RCC 7860 (cell line): ENCODE measurements around the gene HOXB7.
A peak's percentile ranks its signal among the peaks of the same experiment; 100 is the strongest.

Experiments used
- DNase-seq: peaks from one replicate; pipeline ENCODE4 v3.0.0-alpha.2; 2015; ENCODE audit warnings: low spot score
- FAIRE-seq: peaks from 2 replicates; lab custom pipeline; 2012; peaks lifted over from hg19 to GRCh38; lab: Jason Lieb, UNC

HOXB7 gene

GRCh38 chr17:48610282-48611211, at the start of gene HOXB7:
Gene HOXB7 (minus strand): TSS chr17:48611017. CDS start chr17:48610918, 99 bp downstream.
- DNase-seq, result no peak

GRCh38 chr17:48655913-48656312, 45.1 kb upstream of the HOXB7 start:
- FAIRE-seq (no peak), DNase-seq (no peak)

More at GRCh38 chr17:48610282-48611211, at the start of gene HOXB7:
- FAIRE-seq, result peak; percentile 63

DNA sequence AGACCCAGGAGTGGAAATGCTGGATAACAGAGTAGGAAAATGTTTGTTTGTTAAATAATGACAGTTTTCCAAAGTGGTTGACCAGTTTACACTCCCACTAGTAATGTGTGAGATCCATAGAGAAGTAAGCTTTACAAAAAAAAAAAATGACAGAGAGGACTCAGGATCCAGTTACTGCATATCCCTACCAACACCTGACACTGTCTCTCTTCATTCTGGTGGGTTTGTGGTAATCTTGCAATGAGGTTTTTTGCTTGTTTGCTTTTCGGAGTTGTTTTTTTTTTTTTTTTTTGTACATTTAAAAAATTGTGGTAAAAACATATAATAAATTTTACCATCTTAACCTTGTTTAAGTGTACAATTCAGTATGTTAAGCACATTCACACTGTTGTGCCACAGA, 38.9 kb upstream of the HOXB7 start:
- FAIRE-seq, result no peak

GRCh38 chr17:48647963-48648245, 37.1 kb upstream of the HOXB7 start:
- no peak for FAIRE-seq

More for the DNA sequence above, 38.9 kb upstream of the HOXB7 start:
- no peak for DNase-seq

GRCh38 chr17:48647103-48647962, 36.5 kb upstream of the HOXB7 start:
- FAIRE-seq (no peak), DNase-seq (no peak)

More at GRCh38 chr17:48647963-48648245, 37.1 kb upstream of the HOXB7 start:
- DNase-seq, result no peak

DNA sequence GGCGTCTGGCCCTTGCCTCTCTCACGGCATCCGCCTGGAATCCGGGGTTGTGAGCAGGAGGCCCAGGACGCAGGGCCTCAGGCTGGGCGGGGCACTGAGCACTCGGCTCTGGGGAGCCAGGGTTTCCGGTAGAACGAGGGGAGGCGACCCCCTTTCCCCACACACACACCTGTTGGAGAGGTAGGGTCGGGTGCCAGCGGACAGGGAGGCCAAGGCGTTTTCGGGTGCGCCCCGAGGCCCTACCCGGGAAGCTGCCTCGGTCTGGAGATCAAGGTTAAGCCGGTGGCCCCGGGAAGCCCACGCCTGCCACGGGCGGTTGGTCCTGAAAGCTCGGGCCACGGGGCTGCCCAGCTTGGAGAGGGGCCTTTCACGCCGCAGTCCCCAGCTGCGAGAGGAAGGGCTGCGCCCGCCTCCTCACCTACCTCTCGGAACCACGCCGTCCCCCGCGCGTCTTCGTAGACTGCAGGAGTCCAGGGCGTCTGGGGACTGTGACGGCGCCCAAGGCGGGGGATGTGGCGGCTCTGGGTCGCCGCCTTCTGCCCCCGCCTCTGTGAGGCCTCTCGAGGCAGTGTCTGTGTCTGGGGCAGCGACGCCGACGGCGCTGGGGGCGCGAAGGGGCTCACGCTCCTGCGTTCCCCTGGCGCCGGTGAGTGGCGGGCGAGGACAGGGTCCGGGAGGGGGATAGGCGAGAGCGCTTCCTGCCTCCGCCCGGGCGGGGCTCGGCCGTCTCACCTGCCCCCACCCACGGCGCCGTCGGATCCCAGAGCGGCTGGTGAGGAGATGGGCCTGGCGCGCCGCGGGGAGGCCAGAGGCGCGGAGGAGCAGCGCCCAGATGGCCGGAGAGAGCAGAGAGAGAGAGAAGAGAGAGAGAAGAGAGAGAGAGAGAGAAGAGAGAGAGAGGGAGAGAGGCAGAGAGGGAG, 35.6 kb upstream of the HOXB7 start:
- no peak for FAIRE-seq
- peak; percentile 69 for DNase-seq

- FAIRE-seq (no peak), DNase-seq (no peak)
These were observed 34.9 kb upstream of the HOXB7 start for GRCh38 chr17:48645639-48646182.

DNA sequence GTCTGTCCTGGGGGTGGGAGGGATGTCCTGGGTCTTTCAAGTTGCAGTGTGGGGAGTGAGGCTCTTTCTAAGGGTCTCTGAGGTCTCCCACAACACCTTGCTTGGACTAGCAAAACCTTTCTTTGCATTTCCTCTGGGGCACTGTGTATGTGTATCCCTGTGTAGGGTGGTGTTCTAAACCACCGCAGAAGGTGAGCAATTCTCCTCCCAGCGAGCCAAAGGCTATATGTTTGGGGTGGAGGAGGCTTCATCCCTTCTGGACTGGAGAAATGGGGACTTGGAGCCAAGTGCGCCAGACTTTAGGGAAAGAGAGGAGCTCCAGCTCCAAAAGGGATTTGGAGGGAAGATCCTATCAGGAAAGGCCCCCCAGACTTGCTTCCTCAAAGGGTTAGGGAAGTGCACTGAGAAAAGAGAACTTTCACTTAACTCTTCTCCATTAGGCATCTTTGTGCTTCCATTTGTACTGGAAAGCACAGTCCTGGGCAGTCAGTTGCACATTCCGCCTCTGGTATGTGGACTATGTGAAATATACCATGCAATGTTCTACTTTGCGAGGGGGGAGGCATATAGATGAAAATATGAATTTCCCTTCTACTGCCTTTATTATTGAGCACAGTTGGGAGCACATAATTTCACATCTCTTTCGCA, 34.2 kb upstream of the HOXB7 start:
- no peak for DNase-seq
- FAIRE-seq, result no peak

GRCh38 chr17:48644159-48644558, 33.3 kb upstream of the HOXB7 start:
- no peak for FAIRE-seq

DNA sequence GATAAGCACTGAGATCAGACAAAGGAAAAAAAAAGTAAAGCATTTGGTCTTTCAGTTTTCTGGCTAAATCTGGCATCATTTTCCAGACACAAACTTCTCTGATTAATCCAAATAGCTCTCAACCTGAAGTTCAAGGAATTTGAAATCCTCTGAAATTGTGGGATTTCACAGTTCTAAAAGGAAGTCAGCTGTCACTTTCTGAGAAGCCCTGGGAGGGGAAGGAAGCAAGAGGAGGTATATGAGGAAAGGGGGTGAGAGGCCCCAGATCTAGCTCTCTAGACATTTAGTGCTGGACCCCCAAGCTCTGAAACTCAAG, 32.8 kb upstream of the HOXB7 start:
- FAIRE-seq (no peak), DNase-seq (no peak)

More at GRCh38 chr17:48644159-48644558, 33.3 kb upstream of the HOXB7 start:
- no peak for DNase-seq

GRCh38 chr17:48642843-48643696, 32.3 kb upstream of the HOXB7 start:
- FAIRE-seq (no peak), DNase-seq (no peak)

DNA sequence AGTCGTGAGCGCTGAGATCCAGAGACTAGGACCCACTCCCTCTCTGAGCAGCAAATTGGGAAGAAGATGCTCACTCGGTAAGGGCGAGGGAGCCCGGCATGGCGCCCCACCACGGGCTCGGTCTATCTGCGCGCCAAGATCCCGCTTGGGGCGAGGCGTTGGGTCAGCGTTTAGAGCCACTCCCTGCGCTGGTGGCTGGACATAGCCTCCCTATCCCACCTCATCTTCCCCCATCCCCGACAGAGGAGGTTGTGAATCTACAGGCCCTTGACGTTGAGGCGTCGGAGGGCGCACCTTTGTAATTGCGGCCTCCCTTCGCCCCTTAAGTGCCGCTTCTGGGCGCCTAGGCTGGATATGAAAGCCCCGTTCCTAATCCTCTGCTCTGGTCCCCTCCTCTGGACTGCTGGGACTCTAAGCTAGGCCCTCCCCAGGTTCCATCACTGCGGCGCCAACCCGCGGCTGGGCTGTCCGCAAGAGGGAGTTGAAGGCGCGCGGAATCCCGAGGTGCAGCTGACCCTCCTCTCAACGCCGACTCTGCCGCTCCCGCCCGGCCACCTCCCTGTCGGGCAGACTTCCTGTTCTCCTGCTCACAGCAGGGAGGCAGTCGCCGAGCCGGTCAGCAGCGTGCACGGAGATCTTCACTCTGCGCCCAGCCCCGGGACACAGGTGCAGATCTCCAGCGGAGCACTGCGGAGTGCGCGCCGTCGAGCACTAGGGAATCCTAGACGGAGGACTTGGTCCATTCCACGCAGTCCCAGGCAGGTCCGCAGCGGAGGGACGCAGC, 31.4 kb upstream of the HOXB7 start:
- FAIRE-seq (no peak), DNase-seq (no peak)

GRCh38 chr17:48641541-48642058, 30.8 kb upstream of the HOXB7 start:
- FAIRE-seq, result no peak

DNA sequence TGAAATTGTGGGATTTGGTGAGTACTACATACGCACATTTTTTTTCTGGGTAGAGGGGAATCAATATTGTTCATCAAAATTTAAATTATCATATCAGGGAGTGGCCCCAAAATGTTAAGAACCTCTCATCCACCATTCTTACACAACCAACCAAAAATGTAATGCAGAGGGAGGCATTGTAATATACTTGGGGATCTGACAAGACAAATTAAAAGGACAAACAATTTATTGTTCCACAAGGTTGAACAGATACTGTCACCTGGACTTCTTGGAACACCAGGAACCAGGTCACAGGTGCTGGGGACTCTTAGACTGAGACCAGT, 30.0 kb upstream of the HOXB7 start:
- FAIRE-seq, result no peak
- DNase-seq, result no peak

More at GRCh38 chr17:48641541-48642058, 30.8 kb upstream of the HOXB7 start:
- DNase-seq, result no peak

- DNase-seq (no peak), FAIRE-seq (no peak)
These were observed 29.4 kb upstream of the HOXB7 start for GRCh38 chr17:48639982-48640857.

GRCh38 chr17:48639136-48639535, 28.3 kb upstream of the HOXB7 start:
- FAIRE-seq (no peak), DNase-seq (no peak)
